ENCODE data around the gene ITFG1.

- no peak for TF ChIP-seq ZFP3 (CRISPR knock-in tag; IDR thresholded peaks at IDR 0.05)
- no peak for TF ChIP-seq RARB (CRISPR knock-in tag; IDR thresholded peaks at IDR 0.05)
Measured at GRCh38 chr16:47323241-47323640, 137.6 kb downstream of the ITFG1 start.
